HG02852 (cell line): ENCODE data around the gene TFRC.
"Not testable (repeated sequence)": the region's sequence is repeated elsewhere in the genome, so short reads cannot be mapped to it uniquely, and the experiment has no call there.

Experiments used
- ATAC-seq: cut with Tn5 transposase; IDR thresholded peaks from one replicate; pipeline ENCODE4 v1.9.1; 2021; ENCODE audit warnings: mild to moderate bottlenecking, moderate library complexity; ENCODE audit not compliant: unreplicated experiment

Gene TFRC

GRCh38 chr3:196007744-196008335, 74.0 kb downstream of the TFRC start:
- ATAC-seq, result no peak

GRCh38 chr3:196005338-196005737, 76.6 kb downstream of the TFRC start:
- ATAC-seq, result not testable (repeated sequence)

DNA sequence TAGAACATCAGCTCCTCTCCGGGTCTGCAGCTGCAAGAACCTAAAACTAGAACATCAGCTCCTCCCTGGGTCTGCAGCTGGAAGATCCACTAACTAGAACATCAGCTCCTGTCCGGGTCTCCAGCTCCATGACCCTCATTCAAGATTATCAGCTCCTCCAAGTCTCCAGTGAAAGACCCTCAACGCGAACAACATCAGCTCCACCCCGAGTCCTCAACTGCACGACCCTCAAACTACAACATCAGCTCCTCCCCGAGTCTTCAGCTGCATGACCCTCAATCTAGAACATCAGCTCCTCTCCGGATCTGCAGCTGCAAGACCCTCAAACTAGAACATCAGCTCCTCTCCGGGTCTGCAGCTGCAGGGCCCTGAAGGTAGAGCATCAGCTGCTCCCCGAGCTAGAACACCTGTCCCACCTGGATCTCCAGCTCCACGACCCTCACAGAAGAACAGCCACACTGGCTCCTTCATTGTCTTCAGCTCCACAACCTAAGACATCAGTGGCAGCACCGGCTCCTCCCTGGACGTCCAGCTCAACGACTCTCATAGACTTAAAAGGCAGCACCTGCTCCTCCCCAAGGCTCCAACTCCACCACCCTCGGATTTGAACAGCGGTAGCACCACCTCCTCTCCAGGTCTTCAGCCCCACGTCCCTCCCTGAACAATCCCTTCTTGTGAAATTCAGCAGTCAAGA, 77.4 kb downstream of the TFRC start:
- not testable (repeated sequence) for ATAC-seq

- ATAC-seq, result no peak
These were observed 78.3 kb downstream of the TFRC start for GRCh38 chr3:196003611-196004010.

GRCh38 chr3:196002721-196003120, 79.2 kb downstream of the TFRC start:
- not testable (repeated sequence) for ATAC-seq

DNA sequence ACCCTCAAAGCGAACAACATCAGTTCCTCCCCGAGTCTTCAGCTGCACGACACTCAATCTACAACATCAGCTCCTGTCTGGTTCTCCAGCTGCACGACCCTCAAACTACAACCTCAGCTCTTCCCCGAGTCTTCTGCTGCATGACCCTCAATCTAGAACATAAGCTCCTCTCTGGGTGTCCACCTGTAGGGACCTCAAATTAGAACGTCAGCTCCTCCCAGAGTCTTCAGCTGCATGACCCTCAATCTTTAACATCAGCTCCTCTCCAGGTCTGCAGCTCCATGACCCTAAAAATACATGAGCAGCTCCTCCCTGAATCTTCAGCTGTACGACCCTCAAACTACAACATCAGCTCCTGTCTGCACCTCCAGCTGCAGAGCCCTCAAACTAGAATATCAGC, 80.7 kb downstream of the TFRC start:
- not testable (repeated sequence) for ATAC-seq

GRCh38 chr3:196000360-196000950, 81.4 kb downstream of the TFRC start:
- ATAC-seq, result not testable (repeated sequence)

DNA sequence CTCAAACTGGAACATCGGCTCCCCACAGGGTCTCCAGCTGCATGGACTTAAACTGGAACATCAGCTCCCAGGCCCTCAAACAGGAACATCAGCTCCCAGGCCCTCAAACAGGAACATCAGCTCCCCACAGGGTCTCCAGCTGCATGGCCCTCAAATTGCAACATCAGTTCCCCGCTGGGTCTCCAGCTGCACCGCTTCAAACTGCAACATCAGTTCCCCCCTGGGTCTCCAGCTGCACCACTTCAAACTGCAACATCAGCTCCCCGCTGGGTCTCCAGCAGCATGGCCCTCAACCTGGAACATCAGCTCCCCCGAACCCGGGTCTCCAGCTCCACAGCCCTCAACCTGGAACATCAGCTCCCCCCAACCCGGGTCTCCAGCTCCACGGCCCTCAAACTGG, 82.0 kb downstream of the TFRC start:
- ATAC-seq, result no peak
